Measurements from ENCODE around the gene DNM3.

The DNM3 gene

DNA sequence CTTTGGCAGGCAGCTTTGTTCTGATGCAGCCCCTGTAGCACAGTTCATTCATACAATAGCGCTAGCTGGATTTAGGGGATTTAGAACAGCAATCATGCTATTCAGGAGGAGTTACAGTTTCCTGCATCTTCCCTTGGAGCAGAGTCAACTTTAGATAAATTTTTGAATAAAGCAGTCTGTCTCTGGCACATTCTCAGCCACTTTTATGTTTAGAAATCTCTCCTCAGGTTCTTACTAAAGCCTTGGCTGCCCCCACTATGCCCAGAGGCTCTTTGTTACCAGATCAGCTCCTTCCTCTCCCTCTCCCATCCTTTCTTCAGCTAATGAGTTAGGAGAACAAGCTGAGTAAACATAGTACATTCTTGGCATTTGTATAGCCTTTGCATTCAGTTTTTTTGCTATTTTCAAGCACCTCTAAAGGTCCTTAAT lies 619.6 kb downstream of the DNM3 start:
- no peaks in the 10 kb centered on the region for H3K27me3 ChIP-seq (ENCODE audit: control insufficient read depth, insufficient read depth, low read length)
- no peaks in the 10 kb centered on the region for H3K36me3 ChIP-seq (ENCODE audit: control insufficient read depth, insufficient read depth, low read length)
- no peak overlapping the region for H3K27ac ChIP-seq (ENCODE audit: low read depth, low read length)
- H3K4me1 ChIP-seq (ENCODE audit: control insufficient read depth, insufficient read depth, low read length) = no peaks in the 10 kb centered on the region
- no peak overlapping the region for H3K4me3 ChIP-seq (ENCODE audit: low read length)
- no peak overlapping the region for H3K9ac ChIP-seq (ENCODE audit: low read length)
